Measurements from ENCODE around the gene AKNA.

The AKNA gene

GRCh38 chr9:114390952-114391351 lies 3.2 kb upstream of the AKNA start:
- CTCF ChIA-PET, result interaction anchor here (1.1 to 1.4 kb wide), 2 partner anchors 15 to 53 kb away, joined by 4 to 6 read pairs; no protein-coding TSS in a partner anchor
- no peak for TF ChIP-seq CTCF (IDR thresholded peaks at IDR 0.05; ENCODE audit: insufficient read depth, low read length, missing control alignments)

GRCh38 chr9:114389612-114390368 lies 2.0 kb upstream of the AKNA start:
- H3K4me3 ChIP-seq (ENCODE audit: low read depth, low read length), result no peak overlapping the region
- TF ChIP-seq CTCF (IDR thresholded peaks at IDR 0.05; ENCODE audit: insufficient read depth, low read length, missing control alignments), result no peak
- ChIA-PET POLR2A (no interaction called here), CTCF (interaction anchor here (1.4 to 2.5 kb wide), 3 partner anchors 16 to 272 kb away, joined by 3 to 8 read pairs (median 6); no protein-coding TSS in a partner anchor)
- no peak for DNase-seq (ENCODE audit: low read depth, low spot score)

More at GRCh38 chr9:114390952-114391351, 3.2 kb upstream of the AKNA start:
- POLR2A ChIA-PET, result no interaction called here
- H3K4me3 ChIP-seq (ENCODE audit: low read depth, low read length), result no peak overlapping the region
- no peak for DNase-seq (ENCODE audit: low read depth, low spot score)

GRCh38 chr9:114388764-114389375 lies 1.1 kb upstream of the AKNA start:
- no peak for DNase-seq (ENCODE audit: low read depth, low spot score)
- CTCF ChIA-PET, result interaction anchor here (1.5 to 2.5 kb wide), 2 partner anchors 17 to 273 kb away, joined by 3 to 8 read pairs; no protein-coding TSS in a partner anchor
- H3K4me3 ChIP-seq (ENCODE audit: low read depth, low read length), result no peak overlapping the region
- no peak for TF ChIP-seq CTCF (IDR thresholded peaks at IDR 0.05; ENCODE audit: insufficient read depth, low read length, missing control alignments)
- POLR2A ChIA-PET, result interaction anchor here (1.3 kb wide), 1 partner anchor 9 kb away, joined by 3 read pairs; no protein-coding TSS in a partner anchor

GRCh38 chr9:114388357-114388682 lies 538 bp upstream of the AKNA start:
- H3K4me3 ChIP-seq (ENCODE audit: low read depth, low read length), result peak overlapping the region; percentile 61
- DNase-seq (ENCODE audit: low read depth, low spot score), result no peak
- ChIA-PET POLR2A (interaction anchor here (1.3 to 1.4 kb wide), 2 partner anchors 8 to 10 kb away, joined by 3 read pairs; no protein-coding TSS in a partner anchor), CTCF (interaction anchor here (0.7 to 2.5 kb wide), 4 partner anchors 9 to 273 kb away, joined by 3 to 10 read pairs (median 6); no protein-coding TSS in a partner anchor)
- no peak for TF ChIP-seq CTCF (IDR thresholded peaks at IDR 0.05; ENCODE audit: insufficient read depth, low read length, missing control alignments)

GRCh38 chr9:114386886-114387679 lies 699 bp downstream of the AKNA start:
- DNase-seq (ENCODE audit: low read depth, low spot score), result no peak
- H3K4me3 ChIP-seq (ENCODE audit: low read depth, low read length), result peak overlapping the region; percentile 61
- CTCF ChIA-PET, result interaction anchor here (0.6 to 3.8 kb wide), 10 partner anchors 9 to 304 kb away, joined by 3 to 10 read pairs (median 4); partner anchors contain the start of gene TEX48
- POLR2A ChIA-PET, result interaction anchor here (0.6 to 1.6 kb wide), 4 partner anchors 10 to 21 kb away, joined by 3 read pairs; no protein-coding TSS in a partner anchor
- TF ChIP-seq CTCF (IDR thresholded peaks at IDR 0.05; ENCODE audit: insufficient read depth, low read length, missing control alignments), result no peak

All from AG04449 (cell line).